C4-2B (cell line): ENCODE results near the gene SPATA16.

Experiments used
- ZFX ChIP-seq: fragments of 450-650 bp; IDR thresholded peaks from 2 replicates; pipeline ENCODE4 v1.6.1; 2017
- TF ChIP-seq, protein P1 (sequence below): fragments of 450-650 bp; conservative IDR thresholded peaks from 2 replicates; pipeline ENCODE4 v1.5.1; 2017; ENCODE audit warnings: mild to moderate bottlenecking

DNA sequence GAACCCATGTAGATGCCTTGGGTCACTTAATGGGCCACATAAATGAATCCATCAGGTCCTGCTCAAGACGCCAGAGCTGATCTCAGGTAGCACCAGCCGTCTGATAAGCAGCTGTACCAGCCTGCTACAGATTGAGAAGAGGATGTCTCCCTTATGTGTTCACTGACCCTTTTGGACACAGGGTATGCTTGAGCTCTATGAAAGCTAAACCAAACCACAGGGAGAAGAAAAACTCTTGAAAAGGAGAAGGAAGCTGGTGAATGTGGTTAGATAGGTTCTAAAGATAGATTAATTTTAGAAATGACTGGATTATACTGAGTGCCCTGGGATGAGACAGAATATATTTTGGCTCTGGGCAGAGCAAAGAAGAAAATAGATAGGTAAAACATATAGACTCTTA is 187.5 kb downstream of the SPATA16 start:
- TF ChIP-seq, protein P1, sequence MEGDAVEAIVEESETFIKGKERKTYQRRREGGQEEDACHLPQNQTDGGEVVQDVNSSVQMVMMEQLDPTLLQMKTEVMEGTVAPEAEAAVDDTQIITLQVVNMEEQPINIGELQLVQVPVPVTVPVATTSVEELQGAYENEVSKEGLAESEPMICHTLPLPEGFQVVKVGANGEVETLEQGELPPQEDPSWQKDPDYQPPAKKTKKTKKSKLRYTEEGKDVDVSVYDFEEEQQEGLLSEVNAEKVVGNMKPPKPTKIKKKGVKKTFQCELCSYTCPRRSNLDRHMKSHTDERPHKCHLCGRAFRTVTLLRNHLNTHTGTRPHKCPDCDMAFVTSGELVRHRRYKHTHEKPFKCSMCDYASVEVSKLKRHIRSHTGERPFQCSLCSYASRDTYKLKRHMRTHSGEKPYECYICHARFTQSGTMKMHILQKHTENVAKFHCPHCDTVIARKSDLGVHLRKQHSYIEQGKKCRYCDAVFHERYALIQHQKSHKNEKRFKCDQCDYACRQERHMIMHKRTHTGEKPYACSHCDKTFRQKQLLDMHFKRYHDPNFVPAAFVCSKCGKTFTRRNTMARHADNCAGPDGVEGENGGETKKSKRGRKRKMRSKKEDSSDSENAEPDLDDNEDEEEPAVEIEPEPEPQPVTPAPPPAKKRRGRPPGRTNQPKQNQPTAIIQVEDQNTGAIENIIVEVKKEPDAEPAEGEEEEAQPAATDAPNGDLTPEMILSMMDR, result no peak
- no peak for TF ChIP-seq ZFX
